GM21576 (cell line): Measurements from ENCODE around the gene VSIG10L.

ENCODE experiments used
- ATAC-seq: cut with Tn5 transposase; IDR thresholded peaks from one replicate; pipeline ENCODE4 v1.9.1; 2021; ENCODE audit warnings: mild to moderate bottlenecking, moderate library complexity; ENCODE audit not compliant: unreplicated experiment

VSIG10L gene

DNA sequence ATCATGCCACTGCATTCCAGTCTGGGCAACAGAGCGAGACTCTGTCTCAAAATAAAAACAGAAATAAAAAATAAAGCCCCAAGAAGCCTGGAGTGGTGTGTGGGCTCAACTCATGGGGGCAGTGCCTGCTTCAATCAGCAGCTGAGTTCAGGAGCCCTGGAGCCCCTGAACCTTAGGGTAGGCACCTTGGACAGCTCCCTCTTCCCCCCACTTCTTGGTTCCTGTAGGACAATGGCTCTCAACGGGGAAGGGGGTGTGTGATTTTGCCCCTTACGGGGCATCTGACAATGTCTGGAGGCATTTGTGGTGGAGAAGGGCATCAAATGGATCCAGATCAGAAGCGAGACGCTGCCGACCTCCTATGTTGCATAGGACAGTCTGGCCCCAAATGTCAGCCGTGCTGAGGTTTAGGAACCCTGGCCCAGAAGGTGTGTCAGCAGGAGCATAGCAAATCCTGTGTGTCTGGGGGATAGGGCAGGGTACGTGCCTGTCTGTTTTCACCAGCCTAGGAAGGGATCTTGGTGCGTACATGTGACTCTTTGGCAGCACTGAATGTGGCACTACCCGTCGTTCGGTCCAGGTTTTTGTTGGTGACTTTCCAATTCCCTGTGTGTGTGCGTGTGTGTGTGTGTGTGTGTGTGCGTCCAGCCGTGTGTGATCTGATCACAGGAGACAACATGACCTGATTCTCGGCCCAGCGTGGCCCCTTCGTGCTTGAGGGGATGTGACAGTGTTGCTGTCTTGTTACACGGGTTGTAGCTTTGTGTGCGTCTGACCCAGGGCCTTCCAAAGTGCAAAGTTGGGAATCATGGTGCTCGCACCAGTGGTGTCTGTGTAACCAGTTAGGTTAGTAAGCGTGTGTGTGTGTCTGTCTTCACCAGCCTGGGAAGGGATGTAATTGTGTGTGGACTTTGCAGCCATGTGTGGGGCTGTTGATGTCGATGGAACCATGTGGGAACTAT lies 23.0 kb downstream of the VSIG10L start:
- ATAC-seq = no peak

DNA sequence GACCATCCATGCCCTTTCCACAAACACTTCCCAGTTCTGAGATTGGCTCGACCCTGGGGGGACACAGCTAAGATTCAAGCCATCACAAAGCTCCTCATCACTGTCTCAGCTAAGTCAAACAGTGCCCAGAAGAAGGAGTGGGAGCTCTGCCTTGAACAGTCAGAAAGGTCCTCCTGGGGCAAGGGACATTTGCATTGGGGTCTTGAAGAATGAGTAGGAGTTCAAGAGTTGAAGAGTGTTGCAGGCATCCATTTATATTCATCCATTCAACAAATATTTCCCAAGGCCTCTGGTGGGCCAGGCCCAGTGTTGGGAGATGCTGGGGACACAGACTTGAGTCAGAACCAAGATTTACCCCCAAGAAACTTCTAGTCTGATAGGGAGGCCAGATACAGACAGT lies 24.0 kb downstream of the VSIG10L start:
- ATAC-seq = no peak

DNA sequence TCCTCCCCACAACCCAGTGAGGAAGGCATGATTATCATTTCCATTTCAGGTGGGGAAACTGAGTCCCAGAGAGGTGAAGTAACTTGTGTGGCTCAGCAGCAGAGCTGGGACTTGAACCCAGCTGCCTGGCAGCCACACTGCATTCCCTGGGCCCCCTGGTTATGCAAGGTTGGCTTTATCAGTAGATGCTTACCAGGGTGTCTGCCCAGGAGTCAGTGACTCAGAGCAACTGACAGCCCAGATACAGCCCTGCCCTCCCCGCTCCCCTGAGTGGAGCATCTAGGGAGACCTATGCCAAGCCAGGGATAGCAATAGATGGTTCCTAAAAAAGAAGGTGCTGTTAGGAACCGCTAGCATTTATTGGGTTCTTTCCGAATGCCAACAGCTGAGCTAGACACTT lies 24.6 kb downstream of the VSIG10L start:
- ATAC-seq = no peak

DNA sequence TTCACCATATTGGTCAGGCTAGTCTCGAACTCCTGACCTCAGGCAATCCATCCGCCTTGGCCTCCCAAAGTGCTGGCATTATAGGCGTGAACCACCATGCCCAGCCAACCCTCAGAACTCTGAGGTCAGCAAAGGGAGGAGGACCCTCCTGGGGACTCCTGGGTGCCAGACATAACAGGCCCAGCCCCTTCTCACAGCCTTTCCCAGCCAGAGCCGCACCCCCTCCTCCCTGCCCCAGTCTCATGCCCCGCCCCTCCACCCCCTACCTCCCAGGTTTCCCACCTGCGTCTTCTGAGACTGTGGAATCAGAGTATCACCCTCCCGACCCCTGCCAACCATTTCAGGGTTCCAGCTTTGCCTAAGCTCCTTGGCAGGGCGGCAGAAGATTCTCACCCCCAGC lies 25.3 kb downstream of the VSIG10L start:
- no peak for ATAC-seq

DNA sequence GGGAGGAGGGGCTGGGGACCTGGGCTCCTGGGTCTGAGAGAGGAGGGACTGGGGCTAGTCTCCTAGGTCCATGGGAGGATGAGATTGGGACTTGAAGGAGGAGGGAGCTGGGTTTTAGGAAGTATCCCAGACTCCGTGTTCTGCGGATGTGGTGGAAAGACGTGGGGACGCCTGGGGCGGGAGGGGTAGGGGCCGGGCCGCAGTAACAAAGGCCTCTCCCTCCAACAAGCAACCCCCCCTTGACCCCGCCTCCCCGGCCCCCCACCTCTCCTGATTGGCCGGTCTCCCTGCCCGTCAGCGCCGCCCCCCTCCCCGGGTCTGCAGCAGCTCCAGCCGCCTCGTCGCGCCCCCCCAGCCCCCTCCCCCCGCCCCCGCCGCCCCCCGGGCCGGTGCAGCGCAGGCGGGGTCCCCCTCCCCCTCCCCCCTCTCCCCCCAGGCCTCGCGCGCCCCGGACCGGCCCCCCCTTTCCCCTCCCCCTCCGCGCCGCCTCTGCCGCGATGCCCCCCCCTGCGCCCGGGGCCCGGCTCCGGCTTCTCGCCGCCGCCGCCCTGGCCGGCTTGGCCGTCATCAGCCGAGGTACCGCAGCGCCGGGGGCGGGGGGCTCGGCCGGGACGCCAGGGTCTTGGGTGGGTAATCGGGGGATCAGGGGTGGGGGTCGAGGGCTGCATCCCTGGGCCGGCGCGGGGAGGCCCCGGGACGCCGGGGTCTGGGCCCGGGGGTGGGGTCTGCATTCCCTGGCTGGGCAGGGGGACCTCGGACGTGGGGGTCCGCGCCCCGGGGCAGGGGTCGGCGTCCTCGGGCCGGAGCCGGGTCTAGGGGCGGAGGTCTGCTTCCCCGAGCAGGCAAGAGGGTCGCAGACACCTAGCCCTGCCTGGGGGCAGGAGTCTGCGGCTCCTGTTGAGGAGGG lies 30.3 kb downstream of the VSIG10L start, which contains the start of gene IGLON5:
Gene IGLON5, plus strand, starts transcription at position 294 of the 907 bp plus-strand sequence. Its CDS starts 204 bp downstream, at position 498.
- ATAC-seq = no peak

DNA sequence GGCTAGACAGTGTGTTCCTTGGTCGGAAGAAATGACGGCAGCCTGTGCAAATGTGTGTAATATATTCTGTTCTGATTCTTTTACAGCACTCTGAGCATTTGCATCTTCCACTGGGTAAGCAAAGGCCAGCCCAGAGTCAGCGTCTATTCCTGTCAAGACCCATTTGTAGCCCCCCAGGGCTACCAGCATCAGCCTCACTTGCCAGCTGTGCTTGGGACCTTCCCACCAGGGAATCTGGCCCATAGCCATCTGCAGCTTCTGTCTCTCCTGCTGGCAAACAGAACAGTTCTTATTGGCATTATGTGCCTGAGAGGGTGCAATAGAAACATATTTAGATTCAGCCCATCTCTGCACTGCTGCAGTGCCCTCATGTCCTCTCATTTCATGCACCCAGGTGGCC lies 36.5 kb downstream of the VSIG10L start:
- ATAC-seq = no peak

DNA sequence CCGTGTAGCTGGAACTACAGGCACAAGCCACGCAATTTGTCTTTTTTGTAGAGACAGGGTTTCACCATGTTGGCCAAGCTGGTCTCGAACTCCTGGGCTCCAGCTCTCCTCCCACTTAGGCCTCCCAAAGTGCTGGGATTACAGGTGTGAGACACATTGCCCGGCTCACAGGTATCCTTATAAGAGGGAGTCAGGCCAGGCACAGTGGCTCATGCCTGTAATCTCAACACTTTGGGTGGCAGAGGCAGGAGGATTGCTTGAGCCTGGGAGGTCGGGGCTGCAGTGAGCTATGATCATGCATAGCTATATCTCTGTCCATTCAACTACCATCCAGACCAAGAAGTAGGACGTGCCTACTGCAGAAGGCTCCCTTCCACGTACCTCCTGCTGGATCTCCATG lies 40.7 kb downstream of the VSIG10L start:
- ATAC-seq = no peak

DNA sequence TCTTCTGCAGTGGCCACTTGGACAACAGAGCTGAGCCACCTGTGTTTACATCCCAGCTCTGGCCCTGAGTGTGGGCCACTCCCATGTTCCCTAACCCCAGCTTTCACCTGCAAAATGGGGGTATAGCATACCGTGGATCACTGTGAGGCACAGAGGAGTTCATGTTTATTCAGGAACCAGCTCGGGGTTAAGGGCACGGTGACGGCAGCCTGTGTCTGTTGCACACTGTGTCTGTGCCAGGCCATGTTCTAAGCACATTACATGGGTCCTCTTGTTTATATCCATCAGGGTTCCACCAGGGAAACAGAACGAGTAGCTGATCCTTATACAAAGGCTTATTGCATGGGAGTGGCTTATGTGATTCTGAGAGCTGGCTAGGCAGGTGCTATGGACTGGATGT lies 44.5 kb downstream of the VSIG10L start:
- no peak for ATAC-seq

DNA sequence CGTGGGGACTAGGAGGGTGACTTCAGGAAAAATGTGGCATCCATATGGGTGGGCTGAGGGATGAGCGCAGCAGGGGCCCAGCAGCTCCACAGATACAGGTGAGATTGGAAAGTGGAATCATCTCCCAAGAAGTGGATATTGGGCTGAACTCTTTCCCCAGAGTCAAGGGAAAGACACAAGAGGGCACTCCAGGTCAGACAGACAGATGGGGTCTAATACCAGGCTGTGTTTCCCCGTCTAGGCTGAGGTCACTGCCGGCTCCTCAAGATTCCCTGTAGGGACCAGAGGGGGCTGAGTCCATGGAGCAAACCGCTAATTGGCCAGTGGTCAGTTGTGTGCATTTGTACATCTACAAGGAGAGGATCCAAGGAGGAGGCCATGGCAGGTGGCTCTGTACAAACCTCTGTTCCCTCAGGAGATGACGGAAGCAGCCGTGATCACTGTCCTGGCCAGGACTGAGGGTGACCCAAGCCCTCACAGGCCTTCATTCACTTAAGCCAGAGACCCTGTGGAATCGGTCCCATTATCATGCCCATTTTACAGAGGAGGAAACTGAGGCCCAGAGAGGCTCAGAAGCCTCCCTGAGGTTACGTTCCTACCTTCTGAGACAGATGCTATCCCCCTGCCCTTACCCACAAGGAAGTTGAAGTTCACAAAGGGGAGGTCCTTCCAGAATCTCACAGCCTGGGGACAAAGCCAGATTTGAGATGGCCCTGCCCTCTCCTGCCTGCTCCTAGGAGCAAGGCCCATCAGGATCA lies 45.4 kb downstream of the VSIG10L start:
- ATAC-seq = no peak

DNA sequence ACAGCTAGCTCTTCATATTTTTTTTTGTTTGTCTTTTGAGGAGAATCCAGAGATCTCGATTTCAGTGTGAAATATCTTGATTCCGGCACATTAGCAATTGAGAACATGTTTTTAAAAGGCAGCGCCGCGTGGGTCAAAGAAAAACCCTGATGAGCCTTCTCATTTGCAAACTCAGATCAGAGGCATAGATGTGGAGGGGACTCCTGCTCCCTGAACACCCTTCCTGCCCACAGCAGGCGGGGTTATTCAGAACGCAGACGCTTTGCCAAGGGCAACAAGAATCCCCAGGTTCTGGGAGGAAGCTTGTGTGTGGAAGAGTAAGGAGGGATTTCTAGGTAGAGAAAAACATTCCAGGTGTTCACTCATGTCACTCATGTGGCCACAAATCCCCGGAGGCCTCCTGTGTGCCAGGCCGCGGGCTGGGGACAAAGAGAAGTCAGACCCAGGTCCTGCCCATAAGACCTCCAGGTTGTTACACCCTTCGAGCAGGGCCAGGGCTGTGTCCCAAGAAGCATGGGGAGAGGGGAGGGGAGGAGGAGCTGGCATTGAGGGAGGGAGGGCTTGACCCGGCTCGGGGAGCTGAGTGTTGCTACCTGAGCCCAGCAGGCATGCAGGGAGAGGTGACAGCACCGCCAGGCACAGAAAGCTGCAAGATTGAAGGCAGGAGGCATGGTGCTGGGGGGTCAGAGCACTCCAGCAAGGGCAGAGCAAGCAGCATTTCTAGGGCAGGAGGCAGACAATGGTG lies 46.4 kb downstream of the VSIG10L start:
- ATAC-seq = no peak

DNA sequence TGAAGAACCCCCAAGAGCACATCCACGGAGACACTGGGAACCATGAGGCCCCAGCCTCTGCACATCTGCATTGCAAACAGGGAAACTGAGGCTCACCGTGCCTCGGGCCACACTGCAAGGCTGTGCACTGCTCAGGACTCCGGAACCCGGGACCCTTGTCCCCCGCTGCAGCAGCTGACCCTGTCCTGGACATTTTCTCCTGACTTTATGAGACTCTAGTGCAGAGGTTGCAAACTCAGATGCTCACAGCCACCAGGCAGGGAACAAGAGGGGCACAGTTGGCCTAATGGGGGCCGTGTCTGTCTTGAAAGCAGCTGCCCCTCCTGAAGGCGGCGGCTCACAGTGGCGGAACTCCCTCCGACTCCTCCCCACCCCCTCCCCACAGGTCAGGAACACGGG lies 47.0 kb downstream of the VSIG10L start:
- ATAC-seq = no peak

DNA sequence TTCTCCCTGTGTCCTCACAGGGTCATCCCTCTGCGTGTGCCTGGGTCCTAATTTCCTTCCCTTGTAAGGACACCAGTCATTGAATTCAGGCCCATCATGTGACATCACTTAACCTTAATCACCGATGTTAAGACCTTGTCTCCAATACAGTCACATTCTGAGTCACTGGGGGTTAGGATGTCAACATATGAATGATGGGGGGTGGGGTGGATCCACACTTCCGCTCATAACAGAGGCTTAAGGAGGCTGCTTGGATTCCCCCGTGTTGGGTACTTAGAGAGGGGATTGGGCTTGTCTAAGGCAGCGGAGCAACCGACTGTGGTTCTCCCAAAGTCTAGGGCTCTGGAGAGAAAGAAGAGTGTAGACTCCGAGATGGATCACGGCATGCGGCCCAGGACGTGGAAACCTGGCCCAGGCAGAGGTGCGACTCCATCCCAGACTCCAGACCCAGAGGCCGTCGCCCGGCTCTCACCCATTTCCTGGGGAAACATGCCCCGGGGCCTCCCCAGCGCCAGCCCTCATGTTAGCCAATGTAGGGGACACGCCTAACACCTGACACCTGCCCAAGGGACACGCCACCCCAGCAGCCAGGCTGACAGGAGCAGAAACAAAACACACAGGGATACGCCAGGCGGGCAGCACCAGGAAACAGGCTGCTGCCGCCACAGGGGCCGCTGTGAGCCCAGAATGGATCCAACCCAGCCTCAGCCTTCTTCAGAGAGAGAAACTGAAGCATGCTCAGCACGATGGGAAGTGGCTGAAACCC lies 47.5 kb downstream of the VSIG10L start:
- ATAC-seq = no peak

DNA sequence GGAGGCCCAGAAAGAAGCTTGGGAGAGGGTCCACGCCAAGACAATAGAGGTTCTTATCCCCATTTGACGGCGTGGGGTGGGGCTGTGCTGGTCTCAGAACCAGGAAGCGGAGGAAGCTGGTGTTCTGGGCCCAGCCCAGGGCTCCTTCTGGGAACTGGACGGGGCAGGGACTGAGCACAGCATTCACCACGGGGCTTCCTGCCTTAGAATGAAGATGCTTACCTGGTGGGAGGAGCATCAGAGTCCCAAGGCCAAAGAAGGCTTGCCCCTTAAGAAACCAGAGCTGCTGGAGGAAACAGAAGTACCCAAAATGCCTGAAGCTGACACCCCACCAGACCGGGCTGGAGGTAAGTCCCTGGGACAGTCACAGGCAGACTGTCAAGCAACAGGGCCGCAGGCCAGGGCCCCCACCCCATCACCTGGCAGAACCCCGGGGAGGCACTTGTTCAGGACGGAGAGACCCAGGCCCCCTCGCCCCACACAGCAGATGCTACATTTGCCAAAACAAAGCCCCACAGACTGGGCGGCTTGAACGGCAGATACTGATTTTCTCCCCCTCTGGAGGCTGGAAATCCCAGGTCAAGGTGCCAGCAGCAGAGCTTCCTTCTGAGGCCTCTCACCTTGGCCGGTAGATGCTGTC lies 48.2 kb downstream of the VSIG10L start:
- no peak for ATAC-seq

DNA sequence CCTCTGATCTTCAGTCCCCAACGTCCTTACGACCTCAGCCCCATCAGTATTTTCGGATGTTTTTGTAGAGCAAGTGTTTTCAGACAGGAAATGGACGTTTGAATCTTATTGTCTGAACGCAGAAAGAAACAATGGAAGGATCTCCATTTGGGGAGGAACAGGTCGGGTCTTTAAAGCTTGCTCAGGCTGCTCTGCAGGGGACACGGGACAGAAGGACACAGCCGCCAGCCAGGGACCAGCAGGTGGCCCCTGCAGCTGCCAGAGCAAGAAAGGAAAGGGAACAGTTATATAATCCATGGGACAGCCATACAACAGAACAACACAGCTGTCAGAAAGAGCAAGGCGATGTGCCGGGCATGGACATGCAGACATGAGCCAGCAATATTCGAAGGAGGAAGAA lies 49.0 kb downstream of the VSIG10L start:
- no peak for ATAC-seq

DNA sequence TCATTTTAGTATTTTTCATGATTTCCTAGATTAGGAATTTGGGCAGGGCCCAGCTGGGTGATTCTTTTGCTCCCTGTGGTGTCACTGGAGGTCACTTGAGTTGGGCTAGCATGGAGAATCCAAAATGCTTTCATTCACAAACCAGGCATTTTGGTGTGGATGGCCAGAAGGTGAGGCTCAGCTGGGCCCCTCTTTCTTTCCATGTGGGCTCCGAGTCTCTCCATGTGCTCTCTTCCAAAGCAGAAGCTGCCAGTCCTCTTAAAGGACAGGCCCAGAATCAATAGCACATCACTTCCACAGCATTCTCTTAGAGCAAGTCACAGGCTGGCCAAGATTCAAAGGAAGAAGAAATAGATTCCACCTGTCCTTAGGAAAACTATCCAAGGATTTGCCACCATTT lies 52.3 kb downstream of the VSIG10L start:
- ATAC-seq = no peak

DNA sequence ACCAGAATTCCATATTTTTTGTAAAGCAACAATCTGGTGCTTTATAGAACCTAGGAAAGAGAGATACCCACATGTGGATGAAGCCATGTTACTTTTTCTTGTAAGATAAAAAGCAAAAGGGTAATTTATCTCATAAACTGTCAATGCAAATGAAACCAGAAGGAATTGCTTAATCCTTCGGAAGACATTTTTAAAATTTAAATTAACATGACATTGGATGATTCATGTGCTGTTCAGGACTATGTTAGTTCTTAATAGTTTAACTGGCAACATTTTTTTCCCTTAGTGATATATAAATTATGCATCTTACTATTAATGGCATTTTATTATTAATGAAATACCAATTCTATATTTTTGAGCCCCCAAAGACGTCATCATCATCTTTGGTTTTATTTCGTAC lies 56.3 kb downstream of the VSIG10L start:
- no peak for ATAC-seq

DNA sequence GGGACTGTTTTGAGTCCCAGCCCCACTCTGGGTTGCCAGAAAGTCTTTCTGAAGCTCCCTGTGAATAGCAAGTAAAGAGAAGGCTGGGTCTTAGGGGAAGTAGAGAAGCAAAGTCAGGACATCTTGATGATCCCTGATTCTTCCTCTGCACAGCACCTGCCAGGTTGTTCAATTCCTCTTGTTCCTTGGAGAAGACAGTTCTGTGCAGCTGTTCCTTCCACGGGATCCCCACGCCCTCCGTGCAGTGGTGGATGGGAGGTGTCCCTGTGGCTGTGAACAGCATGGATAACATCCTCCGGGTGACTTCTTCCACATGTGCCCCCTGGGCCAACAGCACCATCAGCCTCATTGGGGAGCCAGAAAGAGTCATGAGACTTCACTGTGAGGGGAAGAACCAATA lies 59.6 kb downstream of the VSIG10L start:
- no peak for ATAC-seq
